ENCODE data around the gene WDR48. TPM values are rescaled to one million over a fixed set of nuclear protein-coding genes. Genes with fewer than 3 reads are reported as not detected.

Gene WDR48
- total and polyA plus RNA-seq, 9 of the 15 experiments (the other 6 are each of a cell fraction or from before 2014, with no cell fraction given): 26.6 to 70.6 (median 48.0) TPM

DNA sequence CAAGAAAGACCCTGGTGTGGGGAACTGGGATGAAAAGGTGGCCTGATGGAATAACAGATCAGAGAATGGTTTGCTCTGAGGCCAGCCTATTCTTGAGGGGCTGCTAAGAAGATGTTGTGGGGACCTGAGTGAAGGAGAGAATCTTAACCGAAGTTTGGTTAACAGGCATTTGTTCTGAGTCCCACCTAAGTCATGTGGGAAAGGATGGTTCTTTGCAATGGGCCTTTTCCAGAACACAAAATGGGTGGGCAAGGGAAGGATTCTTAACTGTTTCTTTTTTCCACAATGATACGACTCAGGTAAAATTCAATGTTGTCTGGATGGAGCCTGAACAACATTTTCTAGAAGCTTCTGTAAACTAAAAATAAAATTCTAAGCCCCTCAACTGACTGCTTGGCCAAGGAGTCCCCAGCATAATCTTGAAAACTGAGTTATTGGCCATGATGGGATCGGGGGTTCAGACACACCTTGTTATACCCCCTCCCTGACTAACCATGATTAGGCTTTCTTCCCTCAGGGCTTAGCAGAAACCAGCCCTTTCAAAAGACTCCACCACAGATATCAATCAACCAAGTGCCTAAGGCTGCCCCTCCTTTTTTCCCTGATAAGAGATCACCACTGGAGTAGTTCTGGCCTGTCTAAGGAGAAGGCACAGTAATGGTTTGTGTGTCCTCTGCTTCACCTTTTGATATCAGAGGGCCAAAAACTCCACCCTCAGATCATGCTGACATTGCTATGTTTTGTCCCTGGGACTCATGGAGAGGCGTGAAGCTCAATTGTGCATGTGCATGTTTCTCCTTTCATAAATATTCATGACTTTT is 30.1 kb upstream of the WDR48 start (continued):
- TF ChIP-seq, protein P1, sequence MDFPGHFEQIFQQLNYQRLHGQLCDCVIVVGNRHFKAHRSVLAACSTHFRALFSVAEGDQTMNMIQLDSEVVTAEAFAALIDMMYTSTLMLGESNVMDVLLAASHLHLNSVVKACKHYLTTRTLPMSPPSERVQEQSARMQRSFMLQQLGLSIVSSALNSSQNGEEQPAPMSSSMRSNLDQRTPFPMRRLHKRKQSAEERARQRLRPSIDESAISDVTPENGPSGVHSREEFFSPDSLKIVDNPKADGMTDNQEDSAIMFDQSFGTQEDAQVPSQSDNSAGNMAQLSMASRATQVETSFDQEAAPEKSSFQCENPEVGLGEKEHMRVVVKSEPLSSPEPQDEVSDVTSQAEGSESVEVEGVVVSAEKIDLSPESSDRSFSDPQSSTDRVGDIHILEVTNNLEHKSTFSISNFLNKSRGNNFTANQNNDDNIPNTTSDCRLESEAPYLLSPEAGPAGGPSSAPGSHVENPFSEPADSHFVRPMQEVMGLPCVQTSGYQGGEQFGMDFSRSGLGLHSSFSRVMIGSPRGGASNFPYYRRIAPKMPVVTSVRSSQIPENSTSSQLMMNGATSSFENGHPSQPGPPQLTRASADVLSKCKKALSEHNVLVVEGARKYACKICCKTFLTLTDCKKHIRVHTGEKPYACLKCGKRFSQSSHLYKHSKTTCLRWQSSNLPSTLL (IDR thresholded peaks at IDR 0.05): no peak
- no peak for TF ChIP-seq SP2 (IDR thresholded peaks at IDR 0.05; ENCODE audit: extremely low read depth, low read depth, low read length, poor library complexity, severe bottlenecking)
- TF ChIP-seq POLR2B (IDR thresholded peaks at IDR 0.05; ENCODE audit: low read depth, partially characterized antibody): no peak
- no peak for TF ChIP-seq PCBP2 (IDR thresholded peaks at IDR 0.05; ENCODE audit: low read depth, low read length, poor library complexity, severe bottlenecking)
- TF ChIP-seq TAL1 (IDR thresholded peaks at IDR 0.05): peak; percentile 3; the same call in 1 of the 2 replicates
- TF ChIP-seq ZNF589 (CRISPR knock-in tag; IDR thresholded peaks at IDR 0.05; ENCODE audit: low read depth): no peak
- TF ChIP-seq KDM5B (IDR thresholded peaks at IDR 0.05; ENCODE audit: insufficient replicate concordance, low read depth, low read length): no peak
- no peak for TF ChIP-seq STAG1 (CRISPR knock-in tag; IDR thresholded peaks at IDR 0.05; ENCODE audit: borderline replicate concordance)
- no peak for TF ChIP-seq HLTF (IDR thresholded peaks at IDR 0.05)
- TF ChIP-seq ZNF239 (CRISPR knock-in tag; IDR thresholded peaks at IDR 0.05): no peak
- TF ChIP-seq CBFA2T2 (conservative IDR thresholded peaks at IDR 0.05): no peak
- TF ChIP-seq RHOXF2B (CRISPR knock-in tag; conservative IDR thresholded peaks at IDR 0.05): no peak
- no peak for TF ChIP-seq ZNF263 (CRISPR knock-in tag; IDR thresholded peaks at IDR 0.05; ENCODE audit: borderline replicate concordance)
- TF ChIP-seq C11orf30 (IDR thresholded peaks at IDR 0.05; ENCODE audit: low read depth): peak; percentile 84
- TF ChIP-seq, protein P2, sequence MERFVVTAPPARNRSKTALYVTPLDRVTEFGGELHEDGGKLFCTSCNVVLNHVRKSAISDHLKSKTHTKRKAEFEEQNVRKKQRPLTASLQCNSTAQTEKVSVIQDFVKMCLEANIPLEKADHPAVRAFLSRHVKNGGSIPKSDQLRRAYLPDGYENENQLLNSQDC (CRISPR knock-in tag; IDR thresholded peaks at IDR 0.05): no peak
- peak; percentile 57 for TF ChIP-seq SMARCB1 (IDR thresholded peaks at IDR 0.05; ENCODE audit: insufficient read length, low read depth)
- TF ChIP-seq BRCA1 (IDR thresholded peaks at IDR 0.05): no peak
- TF ChIP-seq BRCA1 (CRISPR knock-in tag; IDR thresholded peaks at IDR 0.05): no peak
- TF ChIP-seq CBX3 (IDR thresholded peaks at IDR 0.05; ENCODE audit: borderline replicate concordance in 1 of 2, low read length in 2 of 2): peak in 1 of 2 experiments; percentile 30; a peak in 1 of 3 replicates
- TF ChIP-seq SIX5 (IDR thresholded peaks at IDR 0.05; ENCODE audit: borderline replicate concordance in 1 of 2, insufficient read depth in 1 of 2, low read depth in 1 of 2, low read length in 2 of 2): no peak
- TF ChIP-seq ZBTB17 (CRISPR knock-in tag; IDR thresholded peaks at IDR 0.05): no peak
- no peak for TF ChIP-seq TARDBP (IDR thresholded peaks at IDR 0.05)
- 0 out of 2 replicates have a peak, but pooled peaks have one; percentile 21 for TF ChIP-seq MYC (IDR thresholded peaks at IDR 0.05; ENCODE audit: low read depth, low read length)
- no peak for TF ChIP-seq MYC (CRISPR knock-in tag; IDR thresholded peaks at IDR 0.05; ENCODE audit: borderline replicate concordance, low read depth)
- TF ChIP-seq SIN3A (IDR thresholded peaks at IDR 0.05; ENCODE audit: borderline replicate concordance in 2 of 2, control insufficient read depth in 1 of 2, low read depth in 2 of 2, low read length in 2 of 2): no peak
- no peak for TF ChIP-seq ZBTB8A (IDR thresholded peaks at IDR 0.05; ENCODE audit: partially characterized antibody)
- TF ChIP-seq ELF1 (tag; IDR thresholded peaks at IDR 0.05): 0 out of 2 replicates have a peak, but pooled peaks have one; percentile 18
- no peak for TF ChIP-seq ILK (tag; IDR thresholded peaks at IDR 0.05; ENCODE audit: borderline replicate concordance, low read depth)
